GF-D8 (cell line): ENCODE results near the gene ILKAP.

ENCODE experiments used
- DNase-seq: peaks from one replicate; lab custom pipeline; 2025; lab: John Stamatoyannopoulos, UW

Gene ILKAP

DNA sequence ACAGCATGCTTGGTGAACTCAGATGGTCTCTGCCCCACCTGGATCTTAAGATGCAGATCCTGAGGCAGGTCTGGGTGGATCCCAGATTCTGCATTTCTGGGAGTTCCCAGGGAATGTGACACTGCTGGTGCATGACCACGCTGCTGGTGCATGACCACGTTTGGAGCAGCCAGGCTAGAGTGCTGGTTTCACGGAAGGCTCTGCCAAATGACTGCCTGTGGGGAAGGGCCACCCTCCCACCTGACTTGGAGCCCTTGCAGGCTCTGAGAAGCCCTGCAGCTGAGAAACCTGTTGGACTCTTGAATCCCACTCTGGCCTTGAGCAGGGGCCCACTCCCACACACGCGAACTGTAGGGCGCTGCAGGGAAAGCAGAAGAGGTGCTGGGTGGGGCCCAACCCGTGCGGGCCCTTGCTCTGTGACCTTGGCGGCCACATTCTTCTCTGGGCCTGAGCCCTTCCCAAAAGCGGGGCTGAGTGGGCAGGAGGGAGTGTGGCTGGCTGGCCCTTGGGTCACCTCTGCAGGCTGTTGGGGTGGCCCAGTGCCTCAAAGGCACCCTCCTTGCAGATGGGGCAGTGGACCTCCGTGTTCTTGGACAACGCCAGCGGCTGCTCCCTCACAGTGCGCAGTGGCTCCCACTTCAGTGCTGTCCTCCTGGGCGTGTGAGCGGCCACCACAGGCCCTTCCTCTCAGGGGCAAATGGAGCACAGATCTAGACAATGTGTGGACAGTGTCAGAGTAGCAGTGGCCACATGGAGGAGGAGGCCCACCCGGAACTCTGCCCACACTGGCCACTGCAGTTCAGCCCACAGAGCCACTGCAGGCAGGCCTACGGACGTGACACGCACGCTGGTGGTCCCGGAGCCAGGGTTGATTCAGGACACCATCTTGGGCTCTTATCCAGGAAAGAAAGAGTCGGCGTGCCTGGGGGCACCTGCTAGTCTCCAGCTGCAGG is 36.8 kb downstream of the ILKAP start:
- no peak for DNase-seq

DNA sequence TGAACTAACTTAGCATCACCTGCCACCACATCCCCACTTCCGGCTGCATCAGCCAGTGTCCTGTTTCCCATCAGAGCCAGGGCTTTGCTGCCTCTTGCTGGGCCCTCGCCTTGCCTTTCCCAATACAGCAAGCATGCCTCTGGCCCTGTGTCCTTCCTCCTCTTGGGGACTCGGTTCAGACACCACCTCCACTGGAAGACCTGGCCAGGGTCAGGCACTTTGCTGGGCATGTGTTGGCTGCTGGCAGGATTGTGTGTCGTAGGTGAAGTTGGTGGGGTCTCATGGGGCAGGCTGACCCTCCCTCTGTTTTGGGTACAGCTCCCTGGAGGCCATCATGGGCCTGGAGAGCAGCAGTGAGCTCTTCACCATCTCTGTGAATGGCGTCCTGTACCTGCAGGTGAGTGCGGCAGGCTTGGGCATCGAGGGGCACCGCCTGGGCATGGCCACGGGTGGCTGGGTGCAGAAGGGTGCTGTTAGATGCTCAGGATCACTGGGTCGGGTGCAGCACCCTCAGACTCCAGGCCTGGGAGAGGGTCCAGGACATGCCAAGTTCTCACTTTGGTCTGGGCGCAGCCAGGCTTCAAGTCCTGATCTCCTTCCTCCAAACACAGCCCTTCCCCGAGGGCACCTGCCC is 38.1 kb downstream of the ILKAP start:
- DNase-seq: no peak

DNA sequence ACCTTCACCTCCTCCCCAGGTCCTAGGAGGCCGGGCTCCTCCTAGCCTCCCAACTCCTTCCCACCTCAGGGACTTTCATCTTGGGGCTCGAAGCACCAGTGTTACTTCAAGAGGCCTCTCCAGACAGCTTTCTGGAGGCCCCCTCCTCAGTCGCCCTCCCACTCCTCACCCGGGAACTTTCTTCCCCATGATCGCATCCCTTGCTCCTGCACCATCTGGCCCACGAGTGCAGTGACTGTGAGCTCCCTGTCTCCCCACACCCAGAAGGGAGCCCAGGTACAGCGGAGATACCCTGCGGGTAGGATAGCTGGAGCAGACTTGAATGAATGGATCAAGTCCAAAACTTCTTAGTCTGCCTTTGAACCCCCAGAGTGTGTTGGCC is 38.6 kb downstream of the ILKAP start:
- no peak for DNase-seq

DNA sequence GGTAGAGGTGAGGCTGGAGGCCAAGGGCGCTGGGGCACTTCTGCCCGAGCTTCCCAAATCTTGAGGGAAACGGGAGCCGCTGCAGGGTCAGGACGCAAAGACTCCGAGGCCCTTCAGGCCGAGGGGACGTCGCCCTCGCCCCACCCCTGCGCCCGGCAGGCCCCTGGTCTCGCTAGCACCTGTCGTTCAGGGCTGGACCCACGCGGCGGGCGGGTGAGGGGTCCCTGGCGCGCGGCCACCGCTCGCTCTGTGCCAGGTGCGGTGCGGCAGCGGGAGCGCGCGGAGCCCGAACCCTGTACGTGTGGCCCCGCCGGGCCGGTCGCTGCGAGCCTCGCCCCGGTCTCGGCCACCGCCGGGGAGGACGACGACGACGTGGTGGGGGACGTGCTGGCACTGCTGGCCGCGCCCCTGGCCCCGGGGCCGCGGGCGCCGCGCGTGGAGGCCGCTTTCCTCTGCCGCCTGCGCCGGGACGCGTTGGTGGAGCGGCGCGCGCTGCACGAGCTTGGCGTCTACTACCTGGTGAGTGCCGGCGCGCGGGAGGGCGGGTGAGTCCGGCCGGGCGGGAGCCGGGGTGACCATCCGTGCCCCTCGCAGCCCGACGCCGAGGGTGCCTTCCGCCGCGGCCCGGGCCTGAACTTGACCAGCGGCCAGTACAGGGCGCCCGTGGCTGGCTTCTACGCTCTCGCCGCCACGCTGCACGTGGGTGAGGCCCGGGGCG is 39.9 kb downstream of the ILKAP start:
- DNase-seq: no peak

DNA sequence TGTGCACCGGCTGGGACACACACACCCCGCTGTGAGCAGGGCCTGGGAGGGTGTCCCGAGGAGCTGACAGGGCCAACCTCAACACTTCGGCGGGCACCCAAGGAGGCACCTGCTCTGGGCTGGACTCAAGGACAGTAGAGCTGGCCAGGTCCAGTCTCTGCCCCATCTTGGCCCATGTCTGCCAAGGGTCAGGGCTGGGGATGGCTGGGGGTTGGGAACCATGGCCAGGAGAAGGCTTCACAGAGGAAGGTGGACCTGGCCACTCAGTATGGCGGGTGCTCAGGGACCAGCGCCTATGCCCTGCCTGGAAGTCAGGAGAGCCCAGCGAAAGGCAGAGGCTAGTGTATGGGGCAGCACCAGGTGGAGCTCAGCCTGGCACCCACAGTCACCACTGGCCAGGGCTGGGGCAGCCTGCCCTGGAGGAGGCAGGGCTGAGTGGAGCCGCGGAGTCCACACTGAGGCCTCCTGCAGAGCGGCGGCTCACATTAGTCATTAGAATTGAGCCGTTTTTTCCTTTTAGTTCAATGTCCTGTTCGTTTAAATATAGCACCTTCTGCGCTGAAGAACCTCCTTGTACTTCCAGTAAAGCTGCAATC is 40.6 kb downstream of the ILKAP start:
- no peak for DNase-seq

DNA sequence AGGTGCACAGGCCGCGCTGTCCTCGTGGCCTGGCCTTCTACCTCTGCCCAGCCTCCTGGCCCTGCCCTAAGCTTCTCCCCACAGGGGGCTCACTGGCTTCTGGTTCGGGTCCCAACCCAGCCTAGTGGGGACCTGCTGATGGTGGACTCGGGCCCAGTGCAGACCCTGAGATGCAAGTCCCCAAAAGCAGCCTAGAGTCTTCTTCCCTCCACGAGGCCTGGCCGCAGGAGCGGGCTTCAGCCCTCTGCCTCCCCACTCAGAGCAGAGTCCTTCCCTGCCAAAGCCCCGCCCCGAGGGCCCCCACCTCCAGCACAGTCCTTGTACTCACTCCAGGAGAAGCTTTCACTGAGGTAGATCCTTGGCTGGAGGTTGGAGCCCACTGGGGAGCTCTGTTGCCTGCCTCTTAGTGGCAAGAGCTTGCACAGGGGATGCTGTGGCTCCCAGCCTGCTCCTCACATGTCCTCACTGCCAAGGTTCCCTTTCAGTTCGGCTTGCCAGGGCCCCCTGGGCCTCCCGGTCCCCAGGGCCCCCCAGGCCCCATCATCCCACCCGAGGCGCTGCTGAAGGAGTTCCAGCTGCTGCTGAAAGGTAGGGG is 41.1 kb downstream of the ILKAP start:
- DNase-seq: no peak

DNA sequence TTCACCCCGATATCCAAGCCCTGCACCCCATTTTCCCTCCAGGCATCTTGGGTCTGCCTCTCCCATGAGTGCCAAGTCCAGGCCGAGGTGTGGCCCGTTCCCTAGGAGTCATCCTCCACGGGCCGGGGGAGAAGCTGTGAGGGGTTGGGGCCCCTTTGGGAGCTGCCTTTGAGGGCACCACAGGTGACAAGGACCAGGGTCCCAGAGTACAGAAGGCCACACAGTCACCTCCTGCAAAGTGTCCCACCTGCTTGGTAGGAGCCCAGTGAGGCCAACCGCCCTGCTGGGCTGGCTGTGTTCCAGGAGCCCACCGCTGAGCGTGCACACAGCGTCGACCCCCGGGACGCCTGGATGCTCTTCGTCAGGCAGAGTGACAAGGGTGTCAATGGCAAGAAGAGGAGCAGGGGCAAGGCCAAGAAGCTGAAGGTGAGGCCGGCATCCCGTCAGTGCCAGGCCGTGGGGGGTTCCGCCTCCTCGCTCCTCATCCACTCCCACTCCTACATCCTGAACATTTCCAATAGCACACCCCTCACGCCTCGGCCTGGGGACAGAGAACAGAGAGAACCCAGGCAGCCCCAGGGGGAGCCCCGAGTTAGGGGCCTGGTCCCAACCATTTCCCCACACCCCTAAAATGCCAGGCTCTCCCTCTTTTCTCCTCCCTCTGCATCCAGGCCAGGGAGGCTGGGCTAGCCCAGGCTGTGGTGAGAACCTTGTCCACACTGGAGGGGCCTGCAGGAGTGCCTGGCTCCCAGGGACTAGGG is 42.0 kb downstream of the ILKAP start:
- DNase-seq: no peak

DNA sequence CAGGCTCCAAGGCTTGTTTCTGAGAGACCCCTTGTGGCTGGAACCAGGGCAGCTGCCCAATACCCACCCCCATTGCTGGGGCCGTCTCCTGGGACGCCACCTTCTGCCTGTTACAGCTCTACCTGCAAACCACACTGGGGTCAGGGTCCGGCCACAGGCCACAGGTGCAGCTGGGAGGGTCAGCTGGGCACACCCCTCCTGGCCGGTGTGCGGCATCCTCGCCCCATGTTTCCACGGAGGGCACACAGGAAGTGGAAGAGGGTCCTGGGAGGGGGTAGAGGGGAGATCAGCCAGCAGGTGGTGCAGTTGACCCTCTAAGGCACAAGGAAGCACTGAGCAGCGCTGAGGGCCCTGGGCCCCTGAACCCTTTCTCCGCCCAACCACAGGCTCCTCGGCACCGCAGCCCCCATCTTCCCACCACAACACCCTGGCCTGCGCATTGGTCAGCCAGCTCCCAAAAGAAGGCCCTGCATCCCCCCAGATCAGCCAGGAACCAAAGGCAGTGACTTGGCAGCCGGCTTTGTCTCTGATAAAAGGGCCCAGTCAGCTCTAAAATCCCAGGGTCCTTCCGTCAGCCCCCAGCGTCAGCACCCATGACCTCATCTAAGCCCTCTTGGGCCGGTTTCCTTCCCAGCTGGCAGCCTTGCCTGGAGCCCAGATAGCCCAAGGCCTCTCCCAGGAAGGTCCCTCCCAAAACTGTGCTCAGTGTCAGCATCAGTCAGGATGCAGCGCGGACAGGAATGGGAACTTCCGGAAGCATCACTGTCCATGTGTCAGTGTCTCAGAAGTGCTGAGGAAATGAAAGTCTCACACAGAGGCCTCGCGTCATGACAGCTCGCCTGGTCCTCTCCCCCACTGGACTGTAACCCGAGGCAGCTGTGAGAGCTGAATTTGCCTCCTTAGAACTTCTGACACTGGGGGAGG is 43.0 kb downstream of the ILKAP start:
- DNase-seq: no peak

DNA sequence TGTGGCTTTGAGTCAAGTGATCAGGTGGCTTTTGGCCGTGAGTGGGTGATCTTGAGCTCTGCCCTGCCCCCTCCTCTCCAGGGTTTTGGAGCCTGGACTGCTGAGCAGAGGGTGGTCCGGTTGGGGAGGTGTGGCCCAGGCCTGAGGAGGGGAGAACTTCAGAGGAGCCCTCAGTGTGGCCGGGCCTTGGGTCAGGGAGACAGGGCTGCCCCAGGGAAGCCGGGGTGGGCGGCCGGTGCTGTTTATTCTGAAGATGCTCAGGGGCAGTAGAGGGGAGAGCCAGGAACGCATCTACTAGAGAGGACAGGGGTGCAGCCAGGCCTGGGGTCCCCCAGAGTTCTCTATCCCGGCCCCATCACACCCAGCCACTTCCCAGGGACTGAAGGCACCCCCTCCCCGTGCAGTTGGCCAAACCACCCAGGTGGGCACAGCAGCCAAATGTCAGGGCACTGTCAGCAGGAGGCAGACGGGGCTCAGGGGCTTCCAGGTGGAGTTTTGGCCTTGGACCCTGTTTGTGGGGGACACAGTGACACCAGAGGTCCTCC is 43.8 kb downstream of the ILKAP start:
- no peak for DNase-seq

DNA sequence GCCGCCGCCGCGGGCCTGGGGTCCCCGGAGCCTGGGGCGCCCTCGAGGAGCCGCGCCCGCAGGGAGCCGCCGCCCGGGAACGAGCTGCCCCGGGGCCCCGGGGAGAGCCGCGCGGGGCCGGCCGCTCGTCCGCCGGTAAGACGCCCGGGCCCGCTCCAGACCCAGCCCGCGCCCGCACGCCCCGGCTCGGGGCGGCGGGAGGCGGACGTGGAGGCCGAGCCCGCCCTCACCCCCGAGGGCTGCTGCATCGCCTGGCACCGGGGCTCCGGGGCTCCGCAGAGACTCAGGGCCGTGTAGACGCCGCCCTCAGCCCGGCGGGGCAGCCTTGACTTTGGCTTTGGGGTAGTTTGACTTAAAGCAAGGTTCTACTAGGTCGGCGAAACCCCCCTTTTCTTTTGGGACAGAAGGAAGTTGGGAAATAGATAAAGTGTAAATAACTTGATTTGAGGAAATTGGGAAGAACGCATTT is 44.4 kb downstream of the ILKAP start:
- no peak for DNase-seq

DNA sequence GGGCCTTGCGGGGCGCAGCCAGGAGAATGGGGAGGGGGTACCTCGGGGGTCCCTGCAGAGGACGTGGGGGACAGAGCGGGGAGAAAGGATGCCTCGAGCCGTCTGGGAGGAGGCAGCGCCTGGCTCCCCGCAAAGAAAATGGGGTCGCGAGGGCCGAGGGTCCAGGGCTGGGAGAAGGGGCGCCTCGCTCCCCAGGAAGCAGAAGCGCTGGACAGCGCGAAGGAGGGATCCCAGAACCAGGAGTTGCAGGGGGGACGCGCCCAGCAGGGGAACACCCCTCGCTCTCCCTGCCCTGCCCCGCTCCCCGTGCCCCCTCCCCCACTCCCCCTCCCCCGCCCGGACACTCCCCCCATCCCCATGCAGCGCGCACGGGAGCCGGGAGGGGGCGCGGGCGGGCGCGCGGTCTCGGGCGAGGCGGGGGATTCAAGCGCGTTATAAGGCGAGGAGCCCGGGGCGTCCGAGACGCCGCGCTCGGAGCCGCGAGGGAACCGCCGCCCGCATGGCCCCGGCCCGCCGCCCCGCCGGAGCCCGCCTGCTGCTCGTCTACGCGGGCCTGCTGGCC is 44.9 kb downstream of the ILKAP start, which contains the start of gene ERFE:
ERFE (plus strand) TSS at position 462 of the 562 bp plus-strand sequence; CDS start at position 500, 38 bp downstream.
- no peak for DNase-seq

DNA sequence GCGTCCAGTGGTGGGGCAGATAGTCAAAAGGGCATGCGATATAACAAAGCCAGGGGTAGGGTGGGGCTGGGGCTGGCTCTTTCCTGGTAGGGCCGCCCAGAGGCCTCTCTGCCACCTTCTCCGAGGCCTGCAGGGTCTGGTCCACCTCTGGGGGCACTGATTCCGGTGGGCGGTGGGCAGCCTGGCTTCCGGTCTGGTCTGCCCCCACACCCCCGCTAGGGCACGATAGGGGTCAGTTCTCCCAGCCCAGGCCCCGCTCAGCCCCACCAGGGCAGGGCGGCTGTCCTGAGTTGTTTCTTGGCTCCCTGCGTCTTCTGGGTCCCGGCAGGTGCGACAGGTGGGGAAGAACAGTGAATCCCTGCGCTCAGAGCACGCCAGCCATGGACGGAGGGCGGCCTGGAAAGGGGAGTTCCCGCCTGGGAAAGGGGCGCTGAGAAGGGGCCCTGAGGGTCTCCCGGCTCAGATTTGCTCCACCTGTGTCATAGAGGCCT is 45.4 kb downstream of the ILKAP start:
- DNase-seq: no peak

DNA sequence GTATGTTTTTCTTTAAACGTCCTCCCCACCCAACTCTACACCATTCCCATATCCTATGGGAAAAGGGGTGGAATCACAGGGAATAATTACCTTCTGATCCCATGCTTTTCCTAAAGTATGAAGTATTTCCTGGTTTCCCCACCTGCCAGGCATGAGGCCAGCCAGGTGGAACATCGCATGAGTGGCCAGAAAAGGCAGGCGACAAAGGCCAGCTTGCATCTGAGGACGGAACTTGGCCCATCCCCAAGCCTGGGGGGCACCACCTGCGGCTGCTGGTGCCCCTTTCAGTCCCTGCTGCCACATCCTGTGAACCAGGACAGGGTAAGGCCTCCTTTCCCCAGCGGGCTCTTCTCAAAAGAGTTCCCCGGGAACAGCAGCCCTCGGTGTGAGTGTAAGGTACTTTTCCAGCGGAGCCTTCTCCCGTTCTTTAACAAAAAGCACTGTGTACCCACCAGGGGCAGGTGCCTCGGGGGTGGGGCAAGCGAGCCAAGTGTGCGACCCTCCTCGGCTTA is 45.9 kb downstream of the ILKAP start:
- DNase-seq: no peak

DNA sequence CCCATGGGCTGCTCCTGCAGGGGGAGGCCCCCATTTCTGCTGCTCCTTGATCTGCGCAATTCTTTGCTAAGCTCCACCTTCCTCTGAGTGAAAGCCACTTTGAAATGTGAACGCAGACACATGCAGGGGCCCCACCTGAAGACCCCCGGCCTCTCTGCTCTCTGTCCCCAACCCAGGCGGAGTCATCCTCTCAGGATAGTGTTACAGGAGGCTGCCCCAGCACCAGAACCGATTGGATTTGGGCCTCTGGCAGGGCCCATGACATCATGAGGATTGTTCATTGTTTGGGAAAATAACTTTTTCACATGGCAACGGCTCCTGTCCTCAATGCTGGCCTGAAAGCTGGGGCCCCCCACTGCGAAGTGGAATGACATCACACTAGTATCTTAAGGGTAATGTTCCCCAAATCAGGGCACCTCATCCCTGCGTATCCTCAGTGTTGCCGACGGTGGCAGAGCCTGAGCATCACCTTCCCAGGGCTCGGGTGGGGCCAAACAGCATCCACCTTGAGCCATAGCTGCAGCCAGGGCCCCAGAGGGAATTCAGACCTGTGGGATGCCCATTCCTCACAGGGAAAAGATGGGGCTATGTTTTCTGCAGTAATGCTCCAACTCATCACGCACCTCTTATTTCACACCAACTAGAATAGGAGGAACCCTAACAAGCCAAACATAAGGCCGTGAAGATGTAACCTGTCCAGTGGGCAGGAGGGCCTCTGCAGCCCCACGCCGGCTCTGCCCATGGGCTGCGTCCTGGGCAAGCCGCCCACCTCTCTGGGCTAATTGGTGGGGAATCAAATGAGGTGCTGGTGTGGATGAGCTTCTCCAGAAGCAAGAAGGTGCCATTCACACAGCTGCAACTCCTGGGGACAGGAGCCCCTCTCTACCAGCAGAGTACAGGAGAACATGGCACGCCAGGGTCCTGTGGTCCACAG is 47.5 kb downstream of the ILKAP start:
- DNase-seq: no peak

DNA sequence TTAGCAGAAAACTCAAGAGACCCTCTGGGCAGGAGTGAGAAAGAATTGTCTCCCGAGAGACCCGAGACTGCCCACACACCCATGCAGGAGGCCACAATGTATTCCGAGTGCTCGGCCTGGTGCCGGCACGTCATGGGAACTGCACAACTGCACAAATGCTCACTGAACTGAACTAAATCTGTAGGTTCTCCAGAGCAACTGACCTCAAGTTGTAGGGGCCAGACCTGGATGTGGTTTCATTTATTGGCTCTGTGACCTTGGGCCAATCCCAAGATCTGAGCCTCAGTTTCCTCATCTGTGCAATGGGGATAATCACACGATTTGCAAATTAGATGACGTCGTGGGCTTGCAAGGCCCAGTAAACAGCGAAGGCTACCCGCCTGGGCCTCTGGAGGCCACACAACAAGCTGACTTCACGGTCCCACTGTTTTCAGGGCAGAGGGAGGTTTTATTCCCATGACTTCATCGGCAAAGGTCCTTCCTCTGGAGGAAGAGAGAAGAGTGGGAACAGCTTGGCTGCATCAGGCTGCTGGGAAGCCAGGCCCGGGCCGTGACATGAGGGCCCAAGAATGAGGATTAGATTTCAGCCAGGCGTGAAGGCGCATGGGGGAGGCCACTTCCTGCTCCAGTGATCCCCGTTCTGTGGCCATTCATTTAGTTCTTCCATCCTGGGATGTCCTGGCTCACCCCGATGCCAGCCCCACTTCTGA is 48.3 kb downstream of the ILKAP start:
- no peak for DNase-seq

DNA sequence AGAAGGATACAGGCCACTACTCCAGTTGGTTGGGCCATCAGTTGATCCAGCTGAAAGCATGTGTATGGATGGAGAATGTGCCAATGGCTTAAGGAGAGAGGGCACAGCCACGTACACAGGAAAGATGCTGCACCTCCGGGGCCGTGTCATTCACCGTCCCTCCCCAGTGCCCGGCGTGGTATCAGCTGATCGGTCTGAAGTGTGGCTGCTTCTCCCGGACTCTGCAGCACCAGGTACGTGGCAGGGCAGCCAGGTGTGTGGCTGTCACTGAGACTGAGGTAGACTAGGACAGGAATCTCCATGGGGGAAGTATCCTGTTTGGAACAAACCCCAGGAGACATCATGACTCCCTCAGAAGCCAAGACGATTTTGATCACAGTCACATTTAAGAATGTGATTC is 48.9 kb downstream of the ILKAP start:
- DNase-seq: no peak
